Skin of body (tissue), 3 donors: ENCODE data around the gene SLCO1B3. TPM values are rescaled to one million over a fixed set of nuclear protein-coding genes. Genes with fewer than 3 reads are reported as not detected.

Experiments used
- DNase-seq: peaks from one replicate; lab custom pipeline; 2025; lab: John Stamatoyannopoulos, UW
- small RNA-seq: library from RNA; depleted of rRNA; stranded (forward); fragments of <200 nt; gene quantifications from one replicate; pipeline ENCODE3, GENCODE V24; 2014; ENCODE audit warnings: low replicate concordance
- total RNA-seq: library from RNA; depleted of rRNA; stranded (reverse); fragments of >200 nt; gene quantifications from one replicate; pipeline ENCODE4 v1.2.3, GENCODE V29; 2014

The SLCO1B3 gene
- total RNA-seq, 1 donor from 2014 or later: not detected

GRCh38 chr12:20885116-20885515 lies 74.6 kb downstream of the SLCO1B3 start:
- DNase-seq: no peak

GRCh38 chr12:20885552-20885951 lies 75.0 kb downstream of the SLCO1B3 start:
- DNase-seq: no peak

- no peak for DNase-seq
These were observed 106.8 kb downstream of the SLCO1B3 start for GRCh38 chr12:20917269-20917668.

- no peak for DNase-seq
These were observed 107.3 kb downstream of the SLCO1B3 start for GRCh38 chr12:20917819-20918218.

DNA sequence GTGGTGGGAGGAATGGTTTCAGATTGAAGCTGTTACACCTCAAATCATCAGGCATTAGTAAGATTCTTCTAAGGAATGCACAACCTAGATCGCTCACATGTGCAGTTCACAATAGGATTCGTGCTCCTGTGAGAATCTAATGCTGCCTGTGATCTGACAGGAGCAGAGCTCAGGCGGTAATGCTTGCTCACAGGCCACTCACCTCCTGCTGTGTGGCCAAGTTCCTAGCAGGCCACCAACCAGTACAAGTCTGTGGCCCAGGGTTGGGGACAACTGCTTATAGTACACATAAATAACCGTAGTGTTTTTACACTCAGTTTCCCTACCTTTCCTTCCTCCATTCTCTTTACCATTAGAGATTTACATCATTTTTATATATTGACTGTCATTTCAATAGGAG lies 121.4 kb downstream of the SLCO1B3 start:
- no peak for DNase-seq

- DNase-seq: no peak
These were observed 136.2 kb downstream of the SLCO1B3 start for GRCh38 chr12:20946732-20947131.

GRCh38 chr12:20950248-20950647 lies 139.7 kb downstream of the SLCO1B3 start:
- DNase-seq: no peak

DNA sequence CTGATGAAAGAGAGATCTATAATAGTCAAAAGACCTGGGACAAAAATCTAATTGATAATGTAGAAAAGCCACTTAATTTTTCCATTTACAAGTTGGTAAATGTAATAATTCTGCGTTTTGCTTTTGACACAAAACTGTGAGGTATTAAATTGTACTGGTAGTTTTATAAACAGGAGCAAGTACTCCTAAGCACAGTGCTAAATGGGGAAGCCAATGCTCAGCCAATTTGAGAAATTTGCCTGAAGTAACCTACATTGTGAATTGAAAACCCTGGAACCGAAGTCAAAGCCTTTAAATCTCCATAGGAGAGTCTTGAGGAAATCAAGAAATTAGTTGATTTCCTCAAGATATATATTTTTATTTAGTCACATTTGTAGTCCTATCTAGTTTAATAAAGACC lies 152.8 kb downstream of the SLCO1B3 start:
- DNase-seq: no peak

DNA sequence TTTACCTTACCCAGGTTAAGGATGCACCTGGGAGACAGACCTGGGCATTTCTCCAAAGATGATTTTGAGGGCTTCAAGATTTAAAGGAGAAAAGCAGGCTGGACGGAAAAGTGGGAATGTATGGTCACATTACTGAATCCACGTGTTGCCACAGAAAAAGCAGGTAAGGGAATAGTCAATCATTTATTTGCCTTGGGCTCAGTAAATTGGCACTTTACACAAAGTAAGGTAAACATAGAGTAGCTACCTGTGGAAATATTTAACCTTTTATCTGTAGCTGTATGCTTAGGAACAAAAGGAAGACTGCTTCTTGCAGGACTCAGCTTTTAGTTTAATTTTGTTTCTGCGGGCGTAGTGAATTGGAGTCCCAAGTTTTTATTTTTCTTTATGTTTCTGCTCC lies 153.3 kb downstream of the SLCO1B3 start:
- no peak for DNase-seq

Small RNA genes lying within 50 kb of the gene (small RNA-seq; reads per million reads assigned to genes)
- not detected for gene AC011604.1

Other genes starting within 250 kb of the SLCO1B3 start
- gene SLCO1C1, start 115.4 kb upstream of the SLCO1B3 start, total RNA-seq: 2.1 TPM